Measurements from ENCODE around the gene LDB3.
"Not testable (repeated sequence)": the region's sequence is repeated elsewhere in the genome, so short reads cannot be mapped to it uniquely, and the experiment has no call there.

LDB3 gene, protein sequence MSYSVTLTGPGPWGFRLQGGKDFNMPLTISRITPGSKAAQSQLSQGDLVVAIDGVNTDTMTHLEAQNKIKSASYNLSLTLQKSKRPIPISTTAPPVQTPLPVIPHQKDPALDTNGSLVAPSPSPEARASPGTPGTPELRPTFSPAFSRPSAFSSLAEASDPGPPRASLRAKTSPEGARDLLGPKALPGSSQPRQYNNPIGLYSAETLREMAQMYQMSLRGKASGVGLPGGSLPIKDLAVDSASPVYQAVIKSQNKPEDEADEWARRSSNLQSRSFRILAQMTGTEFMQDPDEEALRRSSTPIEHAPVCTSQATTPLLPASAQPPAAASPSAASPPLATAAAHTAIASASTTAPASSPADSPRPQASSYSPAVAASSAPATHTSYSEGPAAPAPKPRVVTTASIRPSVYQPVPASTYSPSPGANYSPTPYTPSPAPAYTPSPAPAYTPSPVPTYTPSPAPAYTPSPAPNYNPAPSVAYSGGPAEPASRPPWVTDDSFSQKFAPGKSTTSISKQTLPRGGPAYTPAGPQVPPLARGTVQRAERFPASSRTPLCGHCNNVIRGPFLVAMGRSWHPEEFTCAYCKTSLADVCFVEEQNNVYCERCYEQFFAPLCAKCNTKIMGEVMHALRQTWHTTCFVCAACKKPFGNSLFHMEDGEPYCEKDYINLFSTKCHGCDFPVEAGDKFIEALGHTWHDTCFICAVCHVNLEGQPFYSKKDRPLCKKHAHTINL

DNA sequence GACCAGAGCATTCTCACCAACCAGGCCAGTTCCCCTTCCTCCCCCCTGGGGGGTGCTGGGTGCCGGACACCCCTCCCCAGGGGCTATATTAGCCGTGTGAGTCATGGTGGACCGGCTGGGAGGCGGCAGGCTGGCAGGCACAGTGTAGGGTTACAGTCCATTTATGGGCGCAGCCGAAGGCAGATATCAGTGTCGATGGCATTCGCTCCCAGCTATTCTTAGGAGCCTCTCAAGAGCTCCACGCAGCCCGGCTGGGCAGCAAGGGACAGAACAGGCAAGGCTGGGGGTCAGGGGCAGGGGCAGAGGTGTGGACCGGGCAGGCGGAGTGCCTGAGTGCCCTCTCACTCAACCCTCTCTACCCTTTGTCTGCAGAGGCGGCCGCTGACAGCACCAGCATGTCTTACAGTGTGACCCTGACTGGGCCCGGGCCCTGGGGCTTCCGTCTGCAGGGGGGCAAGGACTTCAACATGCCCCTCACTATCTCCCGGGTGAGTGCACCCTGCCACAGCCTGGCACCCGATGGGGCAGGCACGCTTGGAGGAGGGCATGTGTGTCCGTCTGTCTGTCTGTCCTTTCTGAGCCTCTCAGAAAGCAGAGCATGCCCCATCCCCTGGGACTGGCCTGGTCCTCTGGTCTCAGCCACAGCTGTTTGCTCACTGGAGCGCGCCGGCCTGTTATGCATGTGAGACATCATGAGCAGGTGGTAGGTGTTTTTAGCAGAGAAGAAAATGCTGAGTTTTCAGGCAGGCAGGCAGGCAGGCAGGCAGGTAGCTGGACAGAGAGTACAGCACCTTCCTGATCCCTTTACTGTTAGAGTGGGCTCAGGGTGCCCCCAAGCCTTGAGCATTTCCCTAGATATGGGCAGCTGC, at the start of gene LDB3:
TSS of gene LDB3 (plus strand) at position 215 of the 869 bp plus-strand sequence. CDS start at position 396, 181 bp downstream.
- no peak for DNase-seq (ENCODE audit: low read depth in 2 of 2)

DNA sequence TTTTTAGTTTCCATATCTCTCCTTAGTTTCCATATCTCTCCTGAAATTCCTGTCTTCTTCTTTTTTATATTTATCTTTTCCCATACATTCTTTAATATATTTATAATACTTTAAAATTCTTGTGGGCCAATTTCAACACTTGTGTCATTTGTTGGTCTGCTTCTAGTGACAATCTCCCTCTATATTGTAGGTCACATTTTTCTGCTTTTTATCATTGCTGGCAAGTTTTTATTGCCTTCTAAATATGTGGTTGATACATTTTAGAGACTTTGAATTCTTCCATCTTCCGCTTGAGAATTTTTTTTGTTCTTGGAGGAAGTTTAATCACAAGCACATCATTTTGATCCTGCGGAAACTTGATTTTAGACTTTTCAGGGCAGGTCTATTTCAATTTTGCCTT, 40.0 kb upstream of the LDB3 start:
- DNase-seq (ENCODE audit: low read depth in 2 of 2): no peak

DNA sequence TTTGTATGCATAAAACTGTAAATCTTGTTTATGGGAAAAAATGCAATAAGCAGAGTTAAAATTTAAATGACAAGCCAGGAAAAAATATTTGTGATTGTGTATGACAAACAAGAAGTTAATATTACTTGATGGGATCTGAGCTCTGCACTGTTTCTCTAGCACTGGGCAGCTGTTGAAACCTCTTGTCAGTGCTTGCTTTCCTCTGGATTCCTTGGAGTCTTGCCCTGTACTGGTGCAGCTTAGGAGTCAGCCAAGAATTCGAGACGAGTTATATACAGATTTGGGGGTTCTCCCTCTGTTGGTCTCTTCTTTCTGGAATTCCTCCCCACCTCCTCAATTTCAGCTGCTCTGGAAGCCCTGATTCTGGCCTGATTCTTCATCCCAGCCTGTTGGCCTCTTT, 38.2 kb upstream of the LDB3 start:
- no peak for DNase-seq (ENCODE audit: low read depth in 2 of 2)

DNA sequence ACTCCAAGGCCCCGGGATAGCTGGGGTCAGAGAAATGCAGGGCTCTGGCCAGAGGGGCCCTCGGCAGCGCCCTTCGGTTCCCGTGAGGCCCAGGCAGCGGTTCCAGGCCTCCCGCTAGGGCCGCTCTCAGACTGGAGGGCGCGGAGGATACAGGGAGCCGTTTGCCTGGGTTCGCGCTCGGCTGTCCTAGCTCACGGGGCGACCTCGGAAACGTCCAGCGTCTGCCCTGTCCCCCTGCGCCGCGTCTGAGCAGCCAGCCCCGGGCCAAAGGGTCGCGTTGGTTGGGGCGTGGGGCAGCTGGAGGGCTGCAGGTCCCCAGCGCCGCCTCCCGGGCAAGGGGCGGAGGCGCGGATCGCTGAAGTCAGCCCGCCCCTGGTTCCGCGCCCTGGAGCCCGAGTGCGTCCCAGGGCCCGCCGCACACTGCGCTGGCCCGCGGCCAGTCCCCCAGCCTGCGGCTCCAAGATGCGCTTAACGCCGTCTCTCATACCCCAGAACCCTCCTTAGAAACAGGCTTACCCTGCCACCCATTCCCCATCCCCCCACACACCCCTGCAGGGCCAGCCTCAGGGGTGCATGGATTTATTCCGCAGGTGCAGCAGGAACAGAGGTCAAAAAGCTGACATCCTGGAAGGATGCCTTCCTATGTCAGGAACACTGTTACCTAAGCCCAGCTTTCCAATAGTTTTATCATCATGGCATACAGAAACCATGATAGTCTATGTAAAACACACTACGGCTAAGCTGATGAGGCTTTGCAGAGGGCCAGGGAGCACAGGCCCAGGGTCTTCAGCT, 36.1 kb upstream of the LDB3 start:
- no peak for DNase-seq (ENCODE audit: low read depth in 2 of 2)

DNA sequence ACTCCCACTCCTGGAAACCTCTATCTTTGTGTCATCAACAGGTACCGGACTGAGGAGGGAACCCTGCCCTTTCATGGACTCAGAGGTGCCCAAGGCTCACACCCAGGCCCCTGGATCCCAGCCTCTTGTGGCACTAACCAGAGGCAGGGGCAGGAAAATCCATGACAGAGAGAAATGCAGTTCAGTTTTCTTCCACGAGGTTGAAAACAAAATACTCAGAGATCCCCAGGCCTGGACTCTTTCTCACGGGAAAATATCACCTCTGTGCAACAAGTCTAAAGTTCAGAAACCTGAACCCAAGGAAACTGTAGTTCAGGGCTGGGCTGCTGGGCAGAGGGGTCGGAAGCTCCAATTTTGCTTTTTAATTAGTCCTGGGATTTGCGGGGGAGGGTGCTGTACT, 35.4 kb upstream of the LDB3 start:
- no peak for DNase-seq (ENCODE audit: low read depth in 2 of 2)

DNA sequence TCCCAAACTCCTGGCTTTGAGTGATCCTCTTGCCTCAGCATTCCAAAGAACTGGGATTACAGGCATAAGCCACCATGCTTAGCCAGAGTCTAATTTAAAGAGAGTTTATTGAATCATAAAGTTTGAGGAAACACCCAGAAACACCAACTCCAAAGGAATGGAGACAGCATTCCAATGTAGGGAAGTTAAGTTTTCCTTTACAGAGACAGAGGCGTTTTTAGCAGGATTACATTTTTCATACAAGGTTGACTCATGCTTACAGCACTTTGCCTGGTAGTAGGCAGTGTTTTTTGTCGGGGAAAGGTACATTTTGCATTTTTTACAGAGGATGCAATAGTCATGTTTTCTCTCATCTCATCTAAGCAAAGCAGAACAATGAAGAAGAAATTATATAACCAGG, 32.9 kb upstream of the LDB3 start:
- DNase-seq (ENCODE audit: low read depth in 2 of 2): no peak

DNA sequence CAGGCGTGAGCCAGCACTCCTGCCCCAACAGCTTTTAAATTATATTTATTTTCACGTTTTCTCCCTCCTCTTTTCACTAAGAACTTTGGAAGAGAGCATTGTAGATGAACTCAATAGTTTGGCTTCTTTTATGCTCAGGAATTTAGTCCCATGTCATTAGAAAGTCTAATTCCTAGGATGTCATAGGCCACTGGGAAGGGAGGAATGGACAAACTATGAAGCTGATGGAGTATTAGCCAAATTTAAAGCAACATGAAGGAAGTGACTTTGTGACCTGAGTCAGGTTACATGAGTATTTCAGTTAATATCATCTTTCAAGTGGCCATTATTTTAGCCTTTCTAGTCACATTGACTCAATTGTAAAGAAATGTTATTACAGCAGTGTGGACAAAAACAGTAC, 32.0 kb upstream of the LDB3 start:
- DNase-seq (ENCODE audit: low read depth in 2 of 2): no peak

DNA sequence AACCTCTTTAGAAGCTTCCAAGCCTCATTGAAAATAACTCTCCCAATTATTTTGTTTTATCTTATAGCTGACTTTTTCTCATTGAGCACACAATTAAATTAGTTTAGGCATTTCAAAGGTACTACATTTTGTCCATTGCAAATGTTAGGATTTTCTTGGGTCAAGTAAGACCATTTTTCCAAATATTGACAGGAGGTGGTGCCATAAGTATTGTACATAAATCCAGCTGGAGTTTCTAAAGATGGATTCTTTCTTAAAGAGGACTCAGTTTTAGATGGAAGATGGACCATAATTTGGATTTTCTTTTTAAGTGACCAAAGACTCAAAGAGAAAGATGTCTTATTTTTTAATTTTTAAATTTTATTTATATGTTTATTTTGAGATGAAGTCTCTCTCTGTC, 26.3 kb upstream of the LDB3 start:
- no peak for DNase-seq (ENCODE audit: low read depth in 2 of 2)

DNA sequence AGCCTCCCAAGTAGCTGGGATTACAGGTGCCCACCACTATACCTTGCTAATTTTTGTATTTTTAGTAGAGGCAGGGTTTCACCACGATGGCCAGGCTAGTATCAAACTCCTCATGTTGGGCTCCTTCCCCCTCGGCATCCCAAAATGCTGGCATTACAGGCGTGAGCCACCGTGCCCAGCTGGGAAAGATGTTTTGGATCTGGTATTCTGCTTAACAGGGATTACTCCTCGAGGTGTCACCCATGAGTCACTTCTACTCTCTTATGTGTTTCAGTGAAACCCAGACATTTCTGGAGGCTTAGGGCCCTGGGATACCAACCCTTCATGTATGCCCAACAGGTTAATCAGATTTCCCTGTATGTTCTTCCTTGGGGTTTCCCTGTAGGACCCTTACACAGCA, 25.8 kb upstream of the LDB3 start:
- DNase-seq (ENCODE audit: low read depth in 2 of 2): no peak

DNA sequence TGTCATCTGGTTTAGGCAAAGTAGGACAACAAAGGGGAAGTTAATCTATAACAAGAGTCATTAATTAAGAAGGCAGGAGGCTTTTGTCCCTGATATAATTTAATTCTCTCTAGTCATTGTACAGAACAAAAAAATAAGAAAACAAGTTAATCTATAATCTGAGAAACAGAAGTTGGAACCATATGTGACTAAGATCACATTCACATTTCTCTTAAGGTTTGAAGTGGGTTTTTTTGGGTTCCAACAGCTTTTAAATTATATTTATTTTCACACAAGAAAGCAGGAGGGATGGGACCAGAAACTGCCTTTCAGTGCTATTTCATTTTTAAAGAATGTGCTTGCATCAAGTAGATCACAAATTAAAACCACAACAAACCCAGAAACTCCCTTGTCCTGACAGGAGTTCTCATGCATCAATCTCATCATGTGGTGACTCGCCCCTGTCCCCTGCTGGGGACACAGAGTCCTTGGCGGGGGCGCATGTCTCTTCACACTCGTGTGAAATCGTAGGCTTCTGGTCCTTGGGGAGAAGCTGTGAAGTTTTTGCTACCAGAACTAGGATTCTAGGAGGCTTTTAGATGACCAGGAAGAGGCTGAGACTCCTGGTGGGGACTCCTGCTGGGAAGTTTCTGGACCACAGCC, 24.0 kb upstream of the LDB3 start:
- DNase-seq (ENCODE audit: low read depth in 2 of 2): no peak

DNA sequence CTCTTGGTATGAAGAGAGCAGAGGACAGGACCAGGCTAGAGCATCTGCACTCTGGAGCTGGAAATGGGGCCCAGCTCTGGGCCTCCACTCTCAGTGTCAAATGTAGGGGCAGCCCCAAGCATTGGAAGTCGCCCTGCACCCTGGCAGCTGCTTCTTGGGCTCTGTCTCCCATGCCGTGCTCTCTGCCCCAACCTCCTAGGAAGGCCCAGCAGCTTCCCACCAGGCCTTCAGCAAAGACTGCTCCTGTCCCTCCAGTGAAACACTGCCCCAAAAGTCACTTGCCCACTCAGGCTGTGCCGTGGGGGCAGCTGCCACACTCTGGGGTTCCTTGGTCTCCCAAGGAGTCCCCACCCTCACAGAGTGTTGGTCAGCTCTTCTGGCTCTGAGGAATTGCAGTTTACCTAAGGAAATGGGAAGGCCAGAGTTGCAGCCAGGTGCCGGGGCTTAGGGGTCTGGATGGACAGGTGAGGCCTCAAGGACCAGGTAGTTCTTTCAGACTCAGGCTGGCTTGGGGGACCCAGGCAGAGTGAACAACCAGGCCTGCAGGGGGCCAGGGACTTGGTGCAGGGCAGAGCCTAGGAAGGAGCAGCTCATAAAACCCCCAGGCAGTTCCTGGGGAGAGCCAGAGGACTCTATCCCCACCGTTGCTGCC, 23.4 kb upstream of the LDB3 start:
- DNase-seq (ENCODE audit: low read depth in 2 of 2): no peak

DNA sequence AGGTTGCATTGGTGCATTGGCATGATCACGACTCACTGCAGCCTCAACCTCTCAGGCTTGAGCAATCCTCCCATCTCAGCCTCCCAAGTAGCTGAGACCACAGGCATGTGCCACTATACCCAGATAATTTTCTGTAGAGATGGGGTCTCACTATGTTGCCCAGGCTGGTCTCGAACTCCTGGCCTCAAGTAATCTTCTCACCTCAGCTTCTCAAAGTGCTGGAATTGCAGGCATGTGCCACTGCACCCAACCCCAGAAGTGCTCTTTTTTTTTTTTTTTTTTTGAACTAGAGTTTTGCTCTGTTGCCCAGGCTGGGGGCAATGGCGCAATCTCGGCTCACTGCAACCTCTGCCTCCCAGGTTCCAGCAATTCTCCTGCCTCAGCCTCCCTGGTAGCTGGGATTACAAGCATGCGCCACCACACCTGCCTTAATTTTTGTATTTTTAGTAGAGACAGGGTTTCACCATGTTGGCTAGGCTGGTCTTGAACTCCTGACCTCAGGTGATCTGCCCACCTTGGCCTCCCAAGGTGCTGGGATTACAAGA, 22.6 kb upstream of the LDB3 start:
- DNase-seq (ENCODE audit: low read depth in 2 of 2): not testable (repeated sequence)

DNA sequence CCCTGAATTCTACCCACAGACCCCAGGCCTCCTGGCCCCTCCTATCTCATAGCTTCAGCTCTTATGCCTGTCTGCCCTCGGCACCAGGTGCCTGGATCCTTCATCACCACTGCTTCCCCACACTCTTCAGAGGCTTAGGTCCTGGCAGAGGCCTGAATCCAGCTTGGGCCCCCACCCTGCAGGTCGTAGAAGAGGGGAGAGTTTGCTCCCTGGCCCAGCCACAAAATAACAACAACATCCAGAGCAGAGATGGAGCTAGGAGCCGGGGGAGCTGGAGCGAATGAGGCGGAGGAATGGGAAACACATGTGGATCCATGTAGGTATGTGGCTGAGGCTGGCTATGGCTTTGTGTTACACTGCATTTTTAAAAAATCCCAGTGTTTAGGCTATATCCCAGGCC, 21.8 kb upstream of the LDB3 start:
- DNase-seq (ENCODE audit: low read depth in 2 of 2): no peak

DNA sequence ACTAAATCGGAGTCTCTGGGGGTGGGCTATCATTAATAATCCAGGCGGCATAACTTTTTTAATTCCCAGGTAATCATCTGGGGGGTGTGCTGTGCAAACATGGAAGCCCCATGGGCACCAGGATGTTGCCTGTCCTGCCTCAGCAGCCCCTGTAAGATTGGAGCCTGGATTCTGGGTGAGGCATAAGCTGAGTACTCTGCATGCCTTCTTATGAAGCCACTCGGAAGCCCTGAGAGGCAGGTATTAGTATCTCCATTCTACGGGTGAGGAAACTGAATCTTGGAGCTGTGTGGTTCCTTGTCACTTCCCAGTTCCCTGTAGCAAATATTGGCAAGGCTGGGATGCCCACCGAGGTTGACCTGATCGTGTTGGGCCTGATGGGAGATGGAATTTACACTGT, 21.4 kb upstream of the LDB3 start:
- no peak for DNase-seq (ENCODE audit: low read depth in 2 of 2)

DNA sequence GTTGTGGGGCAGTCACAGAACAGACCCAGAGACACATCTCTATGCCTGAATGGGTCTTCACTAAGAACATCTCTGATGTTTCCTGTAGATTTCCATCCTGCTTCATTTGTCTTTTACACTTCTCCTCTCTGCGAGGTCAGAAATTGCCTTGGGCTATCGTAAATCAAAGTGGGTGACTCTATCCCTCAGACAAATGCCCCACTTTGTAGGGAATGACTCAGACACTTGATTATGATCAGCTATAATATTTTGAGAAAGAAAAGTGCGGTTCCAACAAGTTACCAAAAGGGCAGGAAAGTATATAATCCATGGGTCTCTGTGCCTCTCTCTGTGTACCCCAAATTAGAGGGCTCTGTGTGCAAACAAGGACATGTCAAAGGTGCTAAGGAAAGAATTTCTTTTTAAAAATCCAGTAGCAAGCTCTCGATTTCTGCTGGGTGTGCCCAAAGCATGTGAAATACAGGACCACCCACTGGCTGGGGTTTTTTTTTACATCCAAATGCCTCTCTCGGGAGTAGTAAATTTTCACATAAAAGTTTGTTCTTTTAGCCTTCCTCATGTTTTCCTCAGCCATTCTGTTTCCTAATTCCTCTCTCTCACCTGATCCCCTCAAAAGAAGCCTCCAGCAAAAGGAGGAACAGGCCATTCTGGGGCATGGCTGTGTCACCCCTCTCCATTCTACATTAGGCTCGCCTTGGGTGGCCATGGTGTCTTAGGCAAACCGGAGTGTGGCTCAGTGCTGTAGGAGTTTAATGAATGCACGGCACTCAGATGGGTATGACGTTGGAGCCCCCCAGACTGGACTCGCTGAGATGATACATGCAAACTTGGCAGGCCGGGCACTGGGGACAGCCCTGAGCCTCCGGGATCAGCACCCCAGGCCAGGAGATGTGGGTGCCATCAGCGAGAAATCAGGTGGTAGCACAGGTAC, 20.3 kb upstream of the LDB3 start:
- DNase-seq (ENCODE audit: low read depth in 2 of 2): no peak

DNA sequence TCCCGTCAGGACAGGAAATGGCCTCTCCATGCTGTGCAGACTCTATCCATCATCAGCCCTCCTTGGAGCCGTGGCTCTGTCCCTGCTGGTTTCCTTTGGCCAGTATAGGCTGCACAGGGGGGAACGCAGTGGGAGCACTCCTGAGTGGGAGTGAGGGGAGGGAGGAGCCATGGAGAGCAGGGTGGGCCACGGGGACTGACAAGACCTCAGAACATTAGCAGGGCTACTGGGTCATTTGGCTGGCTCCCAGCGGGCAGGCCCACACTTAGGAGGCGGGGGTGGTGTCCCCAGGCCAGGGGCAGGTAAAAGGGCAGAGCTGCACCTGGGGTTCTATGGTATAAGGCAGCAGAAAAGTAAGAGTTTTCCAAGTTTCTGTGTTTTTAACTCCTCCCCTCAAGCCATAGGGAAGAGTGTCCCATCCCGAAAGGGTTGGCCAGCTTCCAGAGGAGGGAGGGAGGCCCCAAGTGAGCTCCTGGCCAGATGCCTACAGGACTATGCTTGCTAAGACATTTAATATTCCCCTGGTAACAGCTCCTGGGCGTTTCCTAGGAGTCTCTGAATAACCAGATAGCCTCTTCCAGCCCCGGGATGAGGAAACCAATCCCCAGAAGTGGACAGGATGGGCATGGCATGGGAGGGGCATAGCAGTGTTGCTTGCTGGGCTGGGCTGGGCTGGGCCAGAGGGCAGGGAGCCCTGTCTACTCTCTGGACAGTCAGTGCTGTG, 19.4 kb upstream of the LDB3 start:
- DNase-seq (ENCODE audit: low read depth in 2 of 2): no peak

DNA sequence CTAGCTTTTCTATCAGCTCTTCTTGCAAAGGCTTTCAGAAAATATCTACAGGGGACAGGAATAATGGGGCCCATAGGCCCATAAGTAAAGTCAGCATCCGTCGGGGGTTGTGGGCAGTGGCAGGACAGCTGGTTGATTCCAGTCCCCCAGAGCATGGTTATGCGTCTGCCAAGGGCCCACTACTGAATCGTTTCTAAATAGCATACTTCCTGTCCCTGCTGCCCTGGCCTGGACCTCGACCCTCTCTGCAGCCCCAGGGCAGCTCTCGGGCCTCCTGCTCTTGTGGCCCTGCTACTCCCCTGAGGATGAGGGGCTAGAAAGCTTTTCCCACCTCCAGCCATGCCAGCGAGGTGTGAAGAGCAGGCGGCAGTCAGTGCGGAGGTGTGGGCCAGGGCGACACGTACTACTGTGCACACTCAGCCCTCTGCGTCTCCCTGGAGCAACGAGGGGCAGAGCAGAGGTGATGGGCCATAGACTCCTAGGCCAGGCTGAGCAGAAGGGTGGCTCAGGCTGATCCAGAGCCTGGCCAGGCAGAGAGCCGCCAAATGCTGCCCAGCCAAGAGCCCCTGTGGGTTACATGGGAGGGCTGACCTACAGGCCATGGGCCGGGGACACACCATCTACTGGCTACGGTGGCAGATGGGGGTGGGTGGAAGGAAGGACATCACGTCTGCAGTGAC, 18.7 kb upstream of the LDB3 start:
- no peak for DNase-seq (ENCODE audit: low read depth in 2 of 2)

DNA sequence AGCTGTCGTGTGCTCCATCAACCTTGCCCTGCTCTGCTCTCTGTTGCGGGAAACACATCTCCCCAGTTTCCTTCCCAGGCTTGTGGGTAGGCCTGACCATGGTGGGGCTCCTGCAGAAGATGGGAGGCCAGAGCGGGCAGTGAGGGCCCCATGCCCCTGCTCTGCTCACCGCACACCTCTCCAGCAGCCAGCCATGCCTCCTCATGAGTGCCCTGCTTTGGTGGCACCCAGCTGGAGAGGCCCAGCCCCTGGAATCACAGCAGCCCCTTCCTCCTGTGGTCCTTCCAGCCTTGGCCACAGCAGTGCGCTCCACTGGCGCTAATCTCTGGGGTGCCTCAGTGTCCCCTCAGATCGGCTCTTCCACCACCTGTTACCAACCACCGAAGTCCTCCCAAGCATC, 18.2 kb upstream of the LDB3 start:
- no peak for DNase-seq (ENCODE audit: low read depth in 2 of 2)
